ENCODE results near the gene TRPM2.
"Not testable (repeated sequence)": the region's sequence is repeated elsewhere in the genome, so short reads cannot be mapped to it uniquely, and the experiment has no call there.

TRPM2 gene

DNA sequence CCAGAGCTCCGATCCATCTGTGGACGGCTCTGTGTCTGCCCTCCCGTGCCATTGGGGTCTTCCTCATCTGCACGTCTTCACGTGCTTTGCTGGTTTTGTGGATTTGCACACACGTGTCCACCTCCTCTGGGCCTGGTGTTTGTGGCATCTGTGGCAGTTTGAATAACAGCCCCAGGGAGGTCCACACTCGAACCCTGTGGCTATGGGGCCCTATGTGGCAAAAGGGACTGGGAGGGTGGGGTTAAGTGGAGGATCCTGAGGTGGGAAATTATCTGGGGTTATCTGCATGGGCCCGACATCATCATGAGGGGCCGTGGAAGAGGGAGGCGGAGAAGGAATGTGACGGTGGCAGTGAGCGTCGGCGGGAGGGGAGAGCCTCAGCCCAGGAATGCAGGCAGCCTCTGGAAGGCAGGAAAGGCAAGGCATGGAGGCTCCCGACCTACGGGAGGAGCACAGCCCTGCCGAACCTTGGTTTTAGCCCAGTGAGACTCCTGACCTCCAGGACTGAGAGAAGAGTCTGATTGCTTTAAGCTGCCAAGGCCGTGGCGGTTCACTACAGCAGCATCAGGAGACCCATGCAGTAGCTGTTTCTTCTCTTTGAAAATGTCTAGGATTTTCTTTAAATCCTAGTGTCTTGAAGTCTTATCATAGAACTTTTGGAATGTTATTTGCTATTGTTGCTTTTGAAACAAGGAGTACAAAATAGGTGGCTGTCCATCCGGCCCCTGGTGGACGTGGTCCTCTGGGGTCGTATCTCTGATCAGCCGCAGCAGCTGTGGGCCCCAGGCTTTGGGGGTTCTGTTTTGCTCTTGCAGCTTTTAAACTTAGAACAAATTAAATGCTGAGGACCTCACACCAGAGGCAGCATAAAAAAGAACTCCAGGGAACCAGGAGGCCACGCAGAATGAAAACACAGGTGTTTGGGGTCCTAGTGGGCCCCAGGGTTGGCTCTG is 61.9 kb downstream of the TRPM2 start:
- no peak for DNase-seq (ENCODE audit: low read depth)

- DNase-seq (ENCODE audit: low read depth), result no peak
Observed at GRCh38 chr21:44416193-44416592, 62.8 kb downstream of the TRPM2 start.

GRCh38 chr21:44417621-44418107 is 64.2 kb downstream of the TRPM2 start:
- DNase-seq (ENCODE audit: low read depth), result not testable (repeated sequence)

- DNase-seq (ENCODE audit: low read depth), result no peak
Observed at GRCh38 chr21:44418108-44418875, 64.9 kb downstream of the TRPM2 start.

DNA sequence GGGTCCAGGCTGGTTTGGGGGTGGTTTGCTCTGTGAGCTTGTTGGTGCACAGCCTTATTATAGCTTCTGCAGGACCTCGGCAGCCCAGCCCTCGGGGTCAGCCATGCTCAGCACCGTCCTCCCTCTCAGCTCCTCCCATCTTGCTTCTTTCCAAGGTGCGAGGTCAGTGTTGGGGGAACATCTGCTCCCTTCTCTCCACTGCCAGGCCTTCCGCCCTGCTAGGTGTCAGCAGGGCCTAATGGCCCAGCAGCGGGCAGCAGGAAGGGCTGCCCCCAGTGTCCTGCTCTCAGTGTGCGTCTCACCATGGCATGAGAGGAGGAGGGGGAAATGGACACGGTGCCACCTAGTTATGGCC is 65.4 kb downstream of the TRPM2 start:
- DNase-seq (ENCODE audit: low read depth), result no peak

DNA sequence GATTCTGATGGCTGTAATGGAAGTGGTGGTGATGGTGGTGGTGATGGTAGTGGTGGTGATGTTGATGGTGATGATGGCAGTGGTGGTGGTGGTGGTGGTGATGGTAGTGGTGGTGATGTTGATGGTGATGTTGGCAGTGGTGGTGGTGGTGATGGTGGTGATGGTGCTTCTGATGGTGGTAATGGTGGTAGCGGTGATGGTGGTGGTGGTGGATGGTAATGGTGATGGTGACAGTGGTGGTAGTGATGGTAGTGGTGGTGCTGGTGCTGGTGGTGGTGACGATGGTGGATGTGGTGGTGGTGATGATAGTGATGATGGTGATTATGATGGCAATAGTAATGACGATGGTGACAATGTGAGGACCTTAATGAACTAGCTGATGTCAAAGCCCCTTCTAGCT is 66.3 kb downstream of the TRPM2 start:
- no peak for DNase-seq (ENCODE audit: low read depth)

DNA sequence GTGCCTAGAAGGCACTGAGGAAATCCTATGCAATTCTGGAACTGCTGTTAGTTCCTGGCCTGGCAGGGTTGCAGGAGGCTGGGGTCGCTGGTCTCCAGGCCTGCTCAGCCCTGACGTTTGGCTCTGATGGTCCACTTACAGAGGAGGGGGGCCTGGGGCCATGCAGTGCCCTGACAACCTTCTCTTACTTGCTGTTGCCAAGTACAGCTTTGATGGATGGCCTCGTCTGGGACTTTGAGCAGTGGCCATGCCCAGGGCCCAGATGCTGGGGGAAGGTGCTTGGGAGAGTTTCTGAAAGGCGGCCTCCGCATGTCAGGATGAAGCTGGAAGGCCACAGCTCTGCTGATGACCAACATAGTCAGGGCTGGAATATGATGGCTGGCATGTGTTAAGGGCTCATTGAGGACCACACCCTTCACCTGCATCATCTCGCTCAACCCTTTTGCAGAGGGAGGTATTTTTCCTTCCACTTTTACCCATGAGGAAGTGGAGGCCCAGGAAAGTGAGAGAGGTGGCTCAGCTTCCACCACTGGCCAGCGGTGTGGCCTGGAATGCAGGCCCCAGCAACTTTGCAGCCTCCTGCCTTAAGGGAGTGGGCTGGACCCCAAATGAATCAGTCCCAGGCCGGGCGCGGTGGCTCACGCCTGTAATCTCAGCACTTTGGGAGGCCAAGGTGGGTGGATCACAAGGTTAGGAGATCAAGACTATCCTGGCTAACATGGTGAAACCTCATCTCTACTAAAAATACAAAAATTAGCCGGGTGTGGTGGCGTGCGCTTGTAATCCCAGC is 67.2 kb downstream of the TRPM2 start:
- no peak for DNase-seq (ENCODE audit: low read depth)

GRCh38 chr21:44421901-44422840 is 68.8 kb downstream of the TRPM2 start:
- DNase-seq (ENCODE audit: low read depth), result no peak

- no peak for DNase-seq (ENCODE audit: low read depth)
Observed at GRCh38 chr21:44423312-44423821, 69.9 kb downstream of the TRPM2 start.

- no peak for DNase-seq (ENCODE audit: low read depth)
Observed at GRCh38 chr21:44423941-44424607, 70.7 kb downstream of the TRPM2 start.

GRCh38 chr21:44424608-44425306 is 71.3 kb downstream of the TRPM2 start:
- no peak for DNase-seq (ENCODE audit: low read depth)

GRCh38 chr21:44425307-44425894 is 72.0 kb downstream of the TRPM2 start:
- DNase-seq (ENCODE audit: low read depth), result no peak

DNA sequence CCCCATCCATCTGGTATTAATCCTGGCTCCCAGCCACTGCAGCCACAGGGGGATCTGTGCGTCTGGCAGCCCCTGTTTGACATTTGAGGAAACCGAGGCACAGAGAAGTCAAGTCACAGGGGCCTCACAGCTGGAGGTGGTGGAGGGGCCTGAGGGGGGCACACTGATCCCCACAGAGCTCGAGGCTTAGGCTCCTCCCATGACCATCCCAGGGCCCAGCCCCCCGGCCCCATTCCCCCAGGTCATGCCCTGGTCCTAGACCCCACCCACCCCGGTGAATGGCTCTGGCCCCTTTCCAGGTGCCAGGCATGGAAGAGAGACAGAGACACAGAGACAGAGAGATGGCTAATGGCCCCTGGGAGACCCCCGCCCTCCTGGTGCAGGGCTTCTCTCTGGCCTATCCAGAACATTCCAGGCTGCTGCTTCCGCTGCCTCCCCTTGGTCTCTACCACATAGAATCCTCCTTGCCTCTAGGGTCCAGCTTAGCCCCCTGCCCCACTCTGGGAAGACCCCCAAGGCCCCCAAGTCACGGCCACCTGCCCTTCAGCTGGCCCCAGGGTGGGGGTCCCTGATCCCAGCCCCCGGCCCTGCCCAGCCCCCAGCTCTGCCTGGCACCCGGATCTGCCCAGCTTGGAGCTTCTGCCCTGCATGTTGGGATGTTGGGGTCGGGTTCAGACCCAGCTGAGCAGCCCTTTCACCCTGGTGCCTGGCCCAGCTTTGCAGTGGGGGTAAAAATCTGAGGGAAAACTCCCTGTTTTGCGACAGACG is 72.7 kb downstream of the TRPM2 start:
- no peak for DNase-seq (ENCODE audit: low read depth)

DNA sequence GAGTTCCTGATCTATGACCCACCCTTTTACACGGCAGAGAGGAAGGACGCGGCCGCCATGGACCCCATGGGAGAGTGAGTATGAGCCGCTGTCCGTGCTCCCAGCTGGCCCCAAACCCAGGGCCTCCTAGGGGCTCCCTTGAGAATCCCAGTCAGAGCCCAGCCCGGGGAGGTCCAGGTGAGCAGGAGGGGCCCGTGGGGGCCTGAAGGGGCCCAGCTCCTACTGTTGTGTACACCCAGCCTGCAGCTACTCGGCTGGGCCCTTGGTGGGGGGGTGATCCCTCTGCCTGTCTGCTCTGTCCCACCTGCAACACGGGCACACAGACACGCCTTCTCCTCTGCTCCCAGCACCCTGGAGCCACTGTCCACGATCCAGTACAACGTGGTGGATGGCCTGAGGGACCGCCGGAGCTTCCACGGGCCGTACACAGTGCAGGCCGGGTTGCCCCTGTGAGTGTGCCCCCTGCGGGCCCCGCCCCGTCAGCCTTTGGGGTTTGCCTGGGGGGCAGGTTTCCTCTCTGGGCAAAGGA is 73.3 kb downstream of the TRPM2 start:
- no peak for DNase-seq (ENCODE audit: low read depth)

DNA sequence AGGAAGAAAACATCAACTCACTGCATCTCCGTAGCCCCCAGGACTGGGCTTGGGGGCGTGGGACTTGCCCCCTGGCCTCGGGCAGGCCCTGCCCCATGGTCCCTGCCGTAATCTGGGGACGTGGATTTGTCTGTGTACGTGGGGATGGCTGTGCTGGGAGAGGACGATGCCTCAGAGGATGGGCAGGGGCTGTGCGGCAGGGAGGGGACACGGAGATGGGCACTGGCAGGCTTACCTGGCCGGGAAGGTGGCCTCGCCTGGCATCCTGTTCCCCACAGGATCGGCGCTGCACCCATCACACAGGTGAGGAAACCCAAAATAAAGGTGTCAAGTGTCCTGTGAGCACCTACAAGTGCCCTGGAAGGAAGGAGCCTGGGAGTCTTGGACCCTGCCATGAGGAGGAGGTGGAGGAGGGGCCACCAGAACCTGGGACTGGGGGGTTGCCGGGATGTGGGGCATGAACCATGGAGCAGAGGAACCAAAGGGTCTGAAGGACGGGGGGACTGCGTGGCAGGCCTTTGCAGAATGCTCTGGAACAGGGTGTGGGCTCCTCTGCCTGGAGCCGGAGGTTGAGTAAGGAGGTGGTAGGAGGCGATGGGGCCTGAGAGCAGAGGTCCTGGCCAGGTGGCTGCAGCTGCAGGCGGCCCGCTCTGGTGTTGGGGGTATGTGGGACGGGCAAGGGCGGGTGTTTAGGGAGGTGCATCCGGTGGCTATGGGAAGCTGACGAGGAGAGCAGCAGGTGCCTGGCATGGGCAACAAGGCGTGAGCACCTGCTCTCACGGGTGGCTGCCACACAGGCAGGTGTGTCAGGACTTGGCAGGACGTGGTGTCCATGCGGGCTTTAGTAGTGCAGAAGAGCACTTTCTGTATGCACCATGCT is 74.1 kb downstream of the TRPM2 start:
- DNase-seq (ENCODE audit: low read depth), result no peak

- DNase-seq (ENCODE audit: low read depth), result peak; percentile 28
Observed at GRCh38 chr21:44428281-44428960, 75.0 kb downstream of the TRPM2 start.

GRCh38 chr21:44429894-44430293 is 76.5 kb downstream of the TRPM2 start:
- no peak for DNase-seq (ENCODE audit: low read depth)

Measured in T-helper 22 cell (primary cell).